T-helper 2 cell treated with Interferon-gamma antibody and Interleukin-4, amounts not matched to agents 5 μg/mL and 100 μg/mL, for 36 hours (primary cell): ENCODE measurements around the gene ADM2.
"Not testable (repeated sequence)": the region's sequence is repeated elsewhere in the genome, so short reads cannot be mapped to it uniquely, and the experiment has no call there.

Experiments
- DNase-seq: peaks from one replicate; pipeline ENCODE4 v3.0.0; 2021; ENCODE audit warnings: low spot score
- H3K27ac Mint-ChIP-seq: one replicate; pipeline ENCODE4 v1.8.0; 2021; ENCODE audit warnings: mild to moderate bottlenecking, mixed read lengths
- H3K27me3 Mint-ChIP-seq: one replicate; pipeline ENCODE4 v1.8.0; 2021; ENCODE audit warnings: low read depth, mixed read lengths
- H3K36me3 Mint-ChIP-seq: one replicate; pipeline ENCODE4 v1.8.0; 2021; ENCODE audit warnings: low read depth, mixed read lengths
- H3K4me1 Mint-ChIP-seq: one replicate; pipeline ENCODE4 v1.8.0; 2021; ENCODE audit warnings: low read depth, mixed read lengths
- H3K4me3 Mint-ChIP-seq: one replicate; pipeline ENCODE4 v1.8.0; 2022; ENCODE audit warnings: mild to moderate bottlenecking, moderate library complexity, mixed read lengths
- H3K9me3 Mint-ChIP-seq: one replicate; pipeline ENCODE4 v1.8.0; 2021; ENCODE audit warnings: mixed read lengths

Gene ADM2

DNA sequence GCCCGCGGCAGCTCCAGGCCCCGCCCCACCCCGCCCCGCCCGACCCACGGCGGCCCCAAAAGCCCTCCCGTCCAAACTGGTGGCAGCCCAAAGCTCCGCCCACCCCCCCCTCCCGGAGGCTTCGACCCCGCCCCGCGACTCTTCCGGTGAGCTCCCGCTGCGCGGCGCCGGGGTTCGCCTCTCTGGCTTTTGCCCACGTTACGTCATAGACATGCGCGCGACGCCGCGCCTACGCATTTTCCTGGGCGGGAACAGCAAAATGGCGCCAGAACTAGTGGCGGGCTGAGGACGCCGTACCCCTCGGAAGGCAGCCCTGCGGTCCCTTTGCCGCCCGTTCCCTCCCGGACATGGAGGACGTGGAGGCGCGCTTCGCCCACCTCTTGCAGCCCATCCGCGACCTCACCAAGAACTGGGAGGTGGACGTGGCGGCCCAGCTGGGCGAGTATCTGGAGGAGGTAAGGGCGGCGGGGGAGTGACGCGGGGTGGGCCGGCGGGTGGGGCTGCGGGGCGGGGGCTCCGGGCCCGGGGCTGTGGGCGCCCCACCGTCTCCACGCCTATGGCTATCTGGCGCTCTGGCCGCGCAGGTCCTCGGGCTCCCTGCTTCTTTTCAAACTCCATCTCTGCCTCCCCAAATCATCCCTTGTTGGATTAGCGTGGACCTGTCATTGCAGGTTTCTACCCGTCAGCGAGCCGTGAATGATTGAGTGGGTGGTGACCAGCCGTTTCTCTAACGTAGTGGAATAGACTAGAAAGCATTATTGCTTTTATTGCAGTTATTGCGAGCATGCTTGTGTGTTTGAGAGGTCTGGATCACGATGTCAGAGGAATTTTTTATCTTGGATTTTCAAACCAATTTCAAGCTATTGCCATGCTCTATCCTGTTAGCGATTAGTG lies 26.9 kb downstream of the ADM2 start, which contains the start of gene NCAPH2:
TSS of gene NCAPH2 (plus strand) at position 234 of the 894 bp plus-strand sequence. CDS start at position 348, 114 bp downstream.
- Mint-ChIP-seq H3K4me3 (peak within 1 kb of the TSS; percentile 99), H3K9me3 (no peaks in the 10 kb centered on the region), H3K27ac (peak within 1 kb of the TSS; percentile 96), H3K36me3 (peaks cover 19% of the 10 kb centered on the region), H3K27me3 (no peaks in the 10 kb centered on the region), H3K4me1 (peaks cover 14% of the 10 kb centered on the region)
- peak; percentile 98 for DNase-seq

DNA sequence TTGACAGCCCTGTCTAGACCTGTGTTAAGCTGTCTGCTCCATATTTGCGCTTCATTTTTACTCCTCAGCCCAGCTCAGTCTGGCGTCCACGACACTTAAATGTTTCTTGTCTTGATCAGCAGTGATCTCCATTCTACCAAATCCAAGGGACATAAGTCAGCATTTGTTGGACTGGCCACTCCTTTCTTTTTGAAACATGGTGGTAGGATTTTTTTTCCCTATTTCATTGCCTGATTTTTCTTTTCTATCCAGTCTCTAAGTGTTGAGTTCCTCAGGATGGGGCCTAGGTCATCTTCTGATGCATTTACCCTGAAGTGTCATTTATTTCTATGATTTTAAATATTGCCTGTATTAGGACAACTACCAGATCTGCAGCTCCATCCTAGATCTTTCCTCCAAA lies 27.6 kb downstream of the ADM2 start:
- H3K36me3 Mint-ChIP-seq: peaks cover 19% of the 10 kb centered on the region
- H3K4me3 Mint-ChIP-seq: peak overlapping the region; percentile 93
- peak overlapping the region; percentile 95 for H3K27ac Mint-ChIP-seq
- peaks cover 15% of the 10 kb centered on the region for H3K4me1 Mint-ChIP-seq
- no peaks in the 10 kb centered on the region for H3K27me3 Mint-ChIP-seq
- H3K9me3 Mint-ChIP-seq: no peaks in the 10 kb centered on the region
- no peak for DNase-seq

- no peak for DNase-seq
- no peak overlapping the region for H3K27ac Mint-ChIP-seq
- peaks cover 26% of the 10 kb centered on the region for H3K36me3 Mint-ChIP-seq
- H3K4me3 Mint-ChIP-seq: no peak overlapping the region
- H3K4me1 Mint-ChIP-seq: peaks cover 17% of the 10 kb centered on the region
- no peaks in the 10 kb centered on the region for H3K9me3 Mint-ChIP-seq
- H3K27me3 Mint-ChIP-seq: no peaks in the 10 kb centered on the region
Measured at GRCh38 chr22:50513175-50513574, 31.8 kb downstream of the ADM2 start.

- Mint-ChIP-seq H3K36me3 (peaks cover 32% of the 10 kb centered on the region), H3K4me3 (no peak overlapping the region), H3K9me3 (no peaks in the 10 kb centered on the region), H3K27ac (no peak overlapping the region), H3K4me1 (peaks cover 6% of the 10 kb centered on the region), H3K27me3 (no peaks in the 10 kb centered on the region)
- no peak for DNase-seq
Measured at GRCh38 chr22:50516068-50516467, 34.7 kb downstream of the ADM2 start.

- H3K27ac Mint-ChIP-seq: no peak overlapping the region
- no peaks in the 10 kb centered on the region for H3K27me3 Mint-ChIP-seq
- H3K36me3 Mint-ChIP-seq: peaks cover 32% of the 10 kb centered on the region
Measured at GRCh38 chr22:50516891-50517290, 35.5 kb downstream of the ADM2 start.

GRCh38 chr22:50517495-50518260 lies 36.3 kb downstream of the ADM2 start:
- DNase-seq: no peak
- no peak overlapping the region for H3K4me3 Mint-ChIP-seq
- H3K9me3 Mint-ChIP-seq: no peaks in the 10 kb centered on the region
- H3K27ac Mint-ChIP-seq: no peak overlapping the region
- H3K4me1 Mint-ChIP-seq: peaks cover 6% of the 10 kb centered on the region
- H3K27me3 Mint-ChIP-seq: no peaks in the 10 kb centered on the region
- peaks cover 26% of the 10 kb centered on the region for H3K36me3 Mint-ChIP-seq

More at GRCh38 chr22:50516891-50517290, 35.5 kb downstream of the ADM2 start:
- no peaks in the 10 kb centered on the region for H3K9me3 Mint-ChIP-seq
- peaks cover 6% of the 10 kb centered on the region for H3K4me1 Mint-ChIP-seq
- H3K4me3 Mint-ChIP-seq: no peak overlapping the region
- DNase-seq: no peak

DNA sequence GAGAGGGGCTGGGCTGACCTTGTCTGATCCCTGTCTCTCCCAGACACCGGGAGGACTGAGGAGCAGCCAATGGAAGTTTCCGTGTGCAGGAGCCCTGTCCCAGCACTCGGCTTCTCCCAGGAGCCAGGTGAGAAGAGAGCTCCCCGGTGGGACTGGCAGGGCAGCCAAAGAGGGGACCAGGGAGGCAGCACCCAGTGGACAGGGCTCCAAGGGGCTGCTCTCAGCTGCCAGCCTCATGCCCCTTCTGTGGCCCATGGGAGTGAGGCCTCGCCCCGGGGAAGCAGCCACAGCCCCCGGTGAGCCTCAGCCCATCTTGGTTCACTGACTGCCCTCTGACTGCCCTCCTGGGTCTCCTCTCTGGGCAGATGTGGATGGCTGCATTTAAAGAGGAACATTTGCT lies 37.3 kb downstream of the ADM2 start:
- H3K36me3 Mint-ChIP-seq: peaks cover 31% of the 10 kb centered on the region
- H3K4me1 Mint-ChIP-seq: peaks cover 3% of the 10 kb centered on the region
- no peak overlapping the region for H3K27ac Mint-ChIP-seq

DNA sequence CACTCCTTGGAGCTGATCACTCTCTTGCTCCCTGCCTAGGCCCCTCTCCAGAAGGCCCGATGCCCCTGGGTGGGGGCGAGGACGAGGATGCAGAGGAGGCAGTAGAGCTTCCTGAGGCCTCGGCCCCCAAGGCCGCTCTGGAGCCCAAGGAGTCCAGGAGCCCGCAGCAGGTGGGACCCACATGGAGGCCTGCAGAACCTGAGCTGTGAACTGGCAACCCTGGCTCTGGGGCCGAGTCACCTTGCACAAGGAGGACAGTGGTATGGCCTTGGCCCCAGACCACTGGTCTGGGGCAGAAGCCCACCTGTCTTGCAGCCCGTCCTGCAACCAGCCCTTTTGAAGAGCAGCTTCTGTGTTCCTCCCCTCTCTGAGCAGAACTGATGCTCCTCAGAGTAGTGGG lies 37.8 kb downstream of the ADM2 start:
- no peak for DNase-seq
- Mint-ChIP-seq H3K27me3 (no peaks in the 10 kb centered on the region), H3K4me3 (no peak overlapping the region), H3K27ac (no peak overlapping the region), H3K4me1 (peaks cover 2% of the 10 kb centered on the region), H3K36me3 (peaks cover 31% of the 10 kb centered on the region), H3K9me3 (no peaks in the 10 kb centered on the region)

More for the DNA sequence above, 37.3 kb downstream of the ADM2 start:
- Mint-ChIP-seq H3K9me3 (no peaks in the 10 kb centered on the region), H3K27me3 (no peaks in the 10 kb centered on the region), H3K4me3 (no peak overlapping the region)
- no peak for DNase-seq

DNA sequence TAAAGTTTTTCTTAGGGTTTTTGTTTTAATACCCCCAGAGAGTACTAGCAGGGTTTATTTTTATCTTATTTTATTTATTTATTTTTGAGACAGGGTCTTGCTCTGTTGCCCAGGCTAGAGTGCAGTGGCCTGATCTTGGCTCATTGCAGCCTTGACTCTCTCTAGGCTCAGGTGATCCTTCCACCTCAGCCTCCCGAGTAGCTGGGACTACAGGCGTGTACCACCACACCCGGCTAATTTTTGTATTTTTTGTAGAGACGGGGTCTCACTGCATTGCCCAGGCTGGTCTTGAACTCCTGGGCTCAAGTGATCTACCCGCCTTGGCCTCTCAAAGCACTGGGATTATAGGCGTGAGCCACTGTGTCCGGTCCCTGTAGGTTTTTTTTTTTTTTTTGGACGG lies 38.8 kb downstream of the ADM2 start:
- not testable (repeated sequence) for H3K4me3 Mint-ChIP-seq, H3K27me3 Mint-ChIP-seq, DNase-seq, H3K9me3 Mint-ChIP-seq, H3K27ac Mint-ChIP-seq, H3K4me1 Mint-ChIP-seq
- peaks cover 30% of the 10 kb centered on the region for H3K36me3 Mint-ChIP-seq

DNA sequence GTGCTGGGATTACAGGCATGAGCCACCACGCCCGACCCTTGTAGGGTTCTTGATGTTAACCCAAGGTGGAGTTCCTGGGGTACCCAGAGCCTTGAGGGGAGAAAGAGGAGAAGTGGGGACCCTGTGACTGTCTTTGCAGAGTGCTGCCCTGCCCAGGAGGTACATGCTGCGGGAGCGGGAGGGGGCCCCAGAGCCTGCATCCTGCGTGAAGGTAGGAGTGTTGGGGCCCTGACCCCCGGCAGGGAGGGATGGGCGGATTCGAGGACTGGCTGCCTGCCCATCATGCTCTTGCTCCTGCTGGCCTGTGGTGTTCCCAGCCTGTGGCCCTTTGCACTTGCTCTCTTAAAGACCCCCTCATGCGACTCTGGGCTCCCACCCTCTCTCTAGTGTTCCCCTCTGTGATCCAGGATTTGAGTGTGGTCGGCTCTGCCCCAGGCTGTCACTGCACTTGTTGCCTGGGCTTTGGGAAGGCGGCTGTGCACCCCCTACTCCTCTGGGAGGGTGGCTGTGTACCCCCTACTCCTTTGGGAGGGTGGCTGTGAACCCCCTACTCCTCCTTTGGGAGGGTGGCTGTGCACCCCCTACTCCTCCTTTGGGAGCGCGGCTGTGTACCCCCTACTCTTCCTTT lies 39.6 kb downstream of the ADM2 start:
- Mint-ChIP-seq H3K27ac (no peak overlapping the region), H3K4me3 (no peak overlapping the region), H3K9me3 (no peaks in the 10 kb centered on the region), H3K27me3 (no peaks in the 10 kb centered on the region), H3K4me1 (peaks cover 8% of the 10 kb centered on the region), H3K36me3 (peaks cover 28% of the 10 kb centered on the region)
- no peak for DNase-seq

- DNase-seq: no peak
- no peaks in the 10 kb centered on the region for H3K9me3 Mint-ChIP-seq
- no peaks in the 10 kb centered on the region for H3K27me3 Mint-ChIP-seq
- no peak overlapping the region for H3K27ac Mint-ChIP-seq
- H3K4me1 Mint-ChIP-seq: peaks cover 9% of the 10 kb centered on the region
- H3K36me3 Mint-ChIP-seq: peaks cover 28% of the 10 kb centered on the region
- H3K4me3 Mint-ChIP-seq: no peak overlapping the region
Measured at GRCh38 chr22:50521710-50522109, 40.4 kb downstream of the ADM2 start.

DNA sequence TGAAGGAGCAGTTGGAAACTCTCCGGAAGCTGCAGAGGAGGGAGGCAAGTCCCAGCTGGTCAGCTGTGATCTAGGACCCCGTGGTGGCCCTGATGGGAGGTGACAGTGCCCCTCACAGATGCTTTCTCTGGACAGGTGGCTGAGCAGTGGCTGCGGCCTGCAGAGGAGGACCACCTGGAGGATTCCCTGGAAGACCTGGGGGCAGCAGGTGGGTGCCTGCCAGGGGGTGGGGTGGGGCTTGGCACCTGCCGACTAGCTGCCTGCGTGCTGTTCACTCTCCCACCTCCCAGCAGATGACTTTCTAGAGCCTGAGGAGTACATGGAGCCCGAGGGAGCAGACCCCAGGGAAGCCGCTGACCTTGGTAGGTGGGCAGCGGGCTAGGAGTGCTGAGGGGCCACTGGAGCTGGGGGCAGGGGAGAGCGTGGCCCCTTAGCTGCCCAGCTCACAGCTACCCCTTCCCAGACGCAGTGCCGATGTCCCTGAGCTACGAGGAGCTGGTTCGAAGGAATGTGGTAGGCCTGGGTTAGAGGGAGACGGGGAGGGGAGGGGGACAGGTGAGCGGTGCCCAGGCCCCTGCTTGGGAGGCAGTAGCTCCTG lies 41.0 kb downstream of the ADM2 start:
- H3K27me3 Mint-ChIP-seq: no peaks in the 10 kb centered on the region
- no peak overlapping the region for H3K27ac Mint-ChIP-seq
- peaks cover 15% of the 10 kb centered on the region for H3K4me1 Mint-ChIP-seq

GRCh38 chr22:50522806-50523438 lies 41.6 kb downstream of the ADM2 start:
- Mint-ChIP-seq H3K27me3 (no peaks in the 10 kb centered on the region), H3K4me1 (peaks cover 22% of the 10 kb centered on the region), H3K36me3 (peaks cover 33% of the 10 kb centered on the region), H3K4me3 (no peak overlapping the region), H3K27ac (no peak overlapping the region), H3K9me3 (no peaks in the 10 kb centered on the region)
- DNase-seq: no peak

More for the DNA sequence above, 41.0 kb downstream of the ADM2 start:
- Mint-ChIP-seq H3K4me3 (no peak overlapping the region), H3K9me3 (no peaks in the 10 kb centered on the region), H3K36me3 (peaks cover 32% of the 10 kb centered on the region)
- DNase-seq: no peak
